Measurements from ENCODE around the gene CACHD1.

GRCh38 chr1:64542118-64542517 lies 72.2 kb downstream of the CACHD1 start:
- TF ChIP-seq CTCF (conservative IDR thresholded peaks at IDR 0.05; ENCODE audit: low read depth, low read length) (no peak), NFE2L2 (IDR thresholded peaks at IDR 0.05; ENCODE audit: low read depth, low read length) (no peak), RFX5 (IDR thresholded peaks at IDR 0.05; ENCODE audit: low read depth, low read length) (no peak)
